Spleen (tissue), 11 donors: ENCODE data around the gene BABAM2. TPM values are rescaled to one million over a fixed set of nuclear protein-coding genes. Genes with fewer than 3 reads are reported as not detected.

ENCODE experiments used
- DNase-seq: peaks from one replicate; pipeline ENCODE4 v3.0.0-alpha.2; 2020
- H3K27ac ChIP-seq, 8 donors: fragments of 200-600 bp; sonication (generic) in 7 of 8; 1 replicate in 4 of 8; 2 replicates in 4 of 8; pipeline versions ENCODE4 v1.5.0 to v1.8.0; 2016 to 2021; ENCODE audit warnings: inconsistent platforms in 4 of 8, mild to moderate bottlenecking in 4 of 8, moderate library complexity in 1 of 8
- H3K27me3 ChIP-seq, 7 donors: fragments of 200-600 bp; sonication (generic) in 6 of 7; replicated peaks in 1 of 7; 1 replicate in 4 of 7; 2 replicates in 3 of 7; pipeline versions ENCODE4 v1.5.0 to v1.8.0; 2016 to 2021; ENCODE audit warnings: inconsistent platforms in 3 of 7, mild to moderate bottlenecking in 1 of 7
- H3K36me3 ChIP-seq, 6 donors: fragments of 200-600 bp; sonication (generic) in 5 of 6; 1 replicate in 4 of 6; 2 replicates in 2 of 6; pipeline versions ENCODE4 v1.5.0 to v1.8.0; 2016 to 2021; ENCODE audit warnings: inconsistent platforms in 2 of 6
- H3K4me1 ChIP-seq, 6 donors: fragments of 200-600 bp; sonication (generic) in 5 of 6; 1 replicate in 3 of 6; 2 replicates in 3 of 6; pipeline versions ENCODE4 v1.5.0 to v1.8.0; 2016 to 2021; ENCODE audit warnings: inconsistent platforms in 3 of 6
- H3K4me3 ChIP-seq, 8 donors: fragments of 200-600 bp; sonication (generic) in 7 of 8; 1 replicate in 4 of 8; 2 replicates in 4 of 8; pipeline versions ENCODE4 v1.5.0 to v1.8.0; 2016 to 2021; ENCODE audit warnings: inconsistent platforms in 4 of 8, mild to moderate bottlenecking in 4 of 8, moderate library complexity in 2 of 8
- H3K9me3 ChIP-seq, 8 donors: fragments of 200-600 bp; sonication (generic) in 7 of 8; 1 replicate in 4 of 8; 2 replicates in 4 of 8; pipeline versions ENCODE4 v1.5.0 to v1.8.0; 2016 to 2021; ENCODE audit warnings: inconsistent platforms in 4 of 8
- CTCF ChIP-seq, 11 experiments: fragments of 200-600 bp in 7 of 11; fragments of 450-650 bp in 4 of 11; sonication (generic) in 4 of 11; IDR thresholded peaks in 8 of 11; conservative IDR thresholded peaks in 3 of 11; 1 replicate in 7 of 11; 2 replicates in 4 of 11; pipeline versions ENCODE4 v1.4.0 to v1.8.0; 2016 to 2021; ENCODE audit warnings: antibody characterized with exemption in 11 of 11, inconsistent platforms in 4 of 11, mild to moderate bottlenecking in 1 of 11
- POLR2A ChIP-seq, 3 donors: fragments of 450-650 bp; IDR thresholded peaks; one replicate each; pipeline ENCODE4 v1.5.1; 2017; ENCODE audit warnings: antibody characterized with exemption in 3 of 3, mild to moderate bottlenecking in 1 of 3
- POLR2AphosphoS5 ChIP-seq, 3 donors: sonication (generic); formaldehyde crosslinking; IDR thresholded peaks; one replicate each; pipeline ENCODE4 v1.5.1; 2017; ENCODE audit warnings: antibody characterized with exemption in 3 of 3
- WGBS, 5 donors: extraction: QIAGEN DNeasy Blood & Tissue Kit in 3 of 5; methylation state at CpG; one replicate each; pipeline versions ENCODE4 v1.1.5 to v1.1.7; 2013 to 2018; 5-methylcytosine and 5-hydroxymethylcytosine counted together
- intact Hi-C: fragments of 100-400 bp; cut with DNase I; formaldehyde crosslinking; loops from one replicate; pipeline ENCODE4 v1.15.0; 2023; ENCODE audit warnings: low total_unique reads
- polyA plus RNA-seq, 3 donors: library from polyadenylated mRNA; stranded (reverse); fragments of 200-250 nt; gene quantifications; one replicate each; pipeline ENCODE4 v1.2.1, GENCODE V29; 2013
- total RNA-seq, 7 donors: library from RNA; depleted of rRNA in 3 of 7; stranded (reverse); fragments of >200 nt in 3 of 7; fragmentation: NEBNext Ultra II Directional in 4 of 7; extraction: Animal tissue kit (Norgen Biotek cat#: 25700) in 4 of 7; gene quantifications; one replicate each; pipeline versions ENCODE4 v1.1.0 to v1.2.1, GENCODE V29; 2016 to 2021
- donor health status: healthy with polysubstance abuse.
- donor health status: DM: no; HTN: no; CAD: no; lungs with moderate emphysema.
- donor health status: DM: no; HTN: no; CAD: no.
- donor health status: Bipolar disorder and iron deficiency.
- donor health status: healthy.
- donor health status: DM: no; HTN: no; CAD: no.
- donor health status: DM: yes; HTN: yes; CAD: no.

The BABAM2 gene
- total and polyA plus RNA-seq, 10 donors = 16.1 to 70.1 (median 55.0) TPM

GRCh38 chr2:28188436-28188835 lies 297.9 kb downstream of the BABAM2 start:
- intact Hi-C loops = no loop called here
- WGBS, 5 donors = 88 to 97% (median 94%) methylated on average over 4 of the region's 4 CpGs
- Histone ChIP-seq H3K4me3 (no peak overlapping the region), H3K4me1 (no peaks in the 10 kb centered on the region), H3K9me3 (no peaks in the 10 kb centered on the region), H3K27ac (no peak overlapping the region), H3K27me3 (no peaks in the 10 kb centered on the region), H3K36me3 (no peaks in the 10 kb centered on the region)
- TF ChIP-seq CTCF (IDR thresholded peaks at IDR 0.05 in 8 of 11, conservative IDR thresholded peaks at IDR 0.05 in 3 of 11) (no peak), POLR2A (IDR thresholded peaks at IDR 0.05) (no peak), POLR2AphosphoS5 (IDR thresholded peaks at IDR 0.05) (no peak)
- no peak for DNase-seq

GRCh38 chr2:28193630-28194403 lies 303.3 kb downstream of the BABAM2 start:
- H3K4me1 ChIP-seq = no peaks in the 10 kb centered on the region
- H3K9me3 ChIP-seq = no peaks in the 10 kb centered on the region
- peaks cover 0 to 11% (median 0%) of the 10 kb centered on the region in 6 donors for H3K36me3 ChIP-seq
- intact Hi-C loops = no loop called here
- WGBS, 5 donors = 63 to 75% (median 68%) methylated on average over 10 of the region's 10 CpGs
- H3K27ac ChIP-seq = no peak overlapping the region
- no peak overlapping the region for H3K4me3 ChIP-seq
- no peak for DNase-seq
- no peak for TF ChIP-seq POLR2AphosphoS5 (IDR thresholded peaks at IDR 0.05)
- TF ChIP-seq CTCF (IDR thresholded peaks at IDR 0.05 in 8 of 11, conservative IDR thresholded peaks at IDR 0.05 in 3 of 11) = no peak
- no peak for TF ChIP-seq POLR2A (IDR thresholded peaks at IDR 0.05)
- H3K27me3 ChIP-seq = no peaks in the 10 kb centered on the region

GRCh38 chr2:28199995-28200679 lies 309.6 kb downstream of the BABAM2 start:
- intact Hi-C loops = no loop called here
- H3K27me3 ChIP-seq = no peaks in the 10 kb centered on the region
- H3K9me3 ChIP-seq = no peaks in the 10 kb centered on the region
- DNase-seq = no peak
- peaks cover 0 to 22% (median 0%) of the 10 kb centered on the region in 6 donors for H3K36me3 ChIP-seq
- TF ChIP-seq CTCF (IDR thresholded peaks at IDR 0.05 in 8 of 11, conservative IDR thresholded peaks at IDR 0.05 in 3 of 11) (no peak), POLR2A (IDR thresholded peaks at IDR 0.05) (no peak), POLR2AphosphoS5 (IDR thresholded peaks at IDR 0.05) (no peak)
- H3K4me3 ChIP-seq = no peak overlapping the region
- 89 to 98% (median 91%) methylated on average over 2 of the region's 2 CpGs for WGBS, 5 donors
- no peak overlapping the region for H3K27ac ChIP-seq
- H3K4me1 ChIP-seq = no peaks in the 10 kb centered on the region

- TF ChIP-seq CTCF (IDR thresholded peaks at IDR 0.05 in 8 of 11, conservative IDR thresholded peaks at IDR 0.05 in 3 of 11) (no peak), POLR2AphosphoS5 (IDR thresholded peaks at IDR 0.05) (no peak), POLR2A (IDR thresholded peaks at IDR 0.05) (no peak)
- Histone ChIP-seq H3K36me3 (peaks cover 0 to 15% (median 0%) of the 10 kb centered on the region in 6 donors), H3K4me1 (no peaks in the 10 kb centered on the region), H3K27ac (no peak overlapping the region), H3K9me3 (no peaks in the 10 kb centered on the region), H3K4me3 (no peak overlapping the region), H3K27me3 (no peaks in the 10 kb centered on the region)
- intact Hi-C loops = no loop called here
- 82 to 91% (median 88%) methylated on average over 7 of the region's 7 CpGs for WGBS, 5 donors
- DNase-seq = no peak
Observed at GRCh38 chr2:28201671-28202180, 311.2 kb downstream of the BABAM2 start.
